ENCODE data around the gene MUC12. TPM values are rescaled to one million over a fixed set of nuclear protein-coding genes. Genes with fewer than 3 reads are reported as not detected.
"Not testable (repeated sequence)": the region's sequence is repeated elsewhere in the genome, so short reads cannot be mapped to it uniquely, and the experiment has no call there.

The MUC12 gene
- total RNA-seq, 1 experiment from 2014 or later, result 6.8 TPM

- intact Hi-C loops (cut with micrococcal nuclease; ENCODE audit: unreplicated experiment), result no loop called here
- ChIA-PET CTCF (interaction anchor here (0.6 kb wide), 1 partner anchor 1001 kb away, joined by 4 read pairs; no protein-coding TSS in a partner anchor), POLR2A (no interaction called here)
- H3K9me3 ChIP-seq (ENCODE audit: control insufficient read depth, insufficient read depth, low read depth, low read length), result no peaks in the 10 kb centered on the region
- H3K4me1 ChIP-seq (ENCODE audit: control insufficient read depth, insufficient read depth, low read length), result no peaks in the 10 kb centered on the region; the same call in 1 of the 2 replicates
- no peak overlapping the region for H3K27ac ChIP-seq (ENCODE audit: low read length)
- BruUV-seq (replicated peaks), result no TSS peak
- TF ChIP-seq SIN3A (IDR thresholded peaks at IDR 0.05; ENCODE audit: borderline replicate concordance, insufficient read depth, low read depth, low read length) (no peak), POLR2AphosphoS5 (IDR thresholded peaks at IDR 0.05; ENCODE audit: low read depth, low read length) (no peak), CTCF (IDR thresholded peaks at IDR 0.05) (no peak), TCF7L2 (IDR thresholded peaks at IDR 0.05; ENCODE audit: low read depth, low read length) (no peak)
- TF ChIP-seq, protein P1, sequence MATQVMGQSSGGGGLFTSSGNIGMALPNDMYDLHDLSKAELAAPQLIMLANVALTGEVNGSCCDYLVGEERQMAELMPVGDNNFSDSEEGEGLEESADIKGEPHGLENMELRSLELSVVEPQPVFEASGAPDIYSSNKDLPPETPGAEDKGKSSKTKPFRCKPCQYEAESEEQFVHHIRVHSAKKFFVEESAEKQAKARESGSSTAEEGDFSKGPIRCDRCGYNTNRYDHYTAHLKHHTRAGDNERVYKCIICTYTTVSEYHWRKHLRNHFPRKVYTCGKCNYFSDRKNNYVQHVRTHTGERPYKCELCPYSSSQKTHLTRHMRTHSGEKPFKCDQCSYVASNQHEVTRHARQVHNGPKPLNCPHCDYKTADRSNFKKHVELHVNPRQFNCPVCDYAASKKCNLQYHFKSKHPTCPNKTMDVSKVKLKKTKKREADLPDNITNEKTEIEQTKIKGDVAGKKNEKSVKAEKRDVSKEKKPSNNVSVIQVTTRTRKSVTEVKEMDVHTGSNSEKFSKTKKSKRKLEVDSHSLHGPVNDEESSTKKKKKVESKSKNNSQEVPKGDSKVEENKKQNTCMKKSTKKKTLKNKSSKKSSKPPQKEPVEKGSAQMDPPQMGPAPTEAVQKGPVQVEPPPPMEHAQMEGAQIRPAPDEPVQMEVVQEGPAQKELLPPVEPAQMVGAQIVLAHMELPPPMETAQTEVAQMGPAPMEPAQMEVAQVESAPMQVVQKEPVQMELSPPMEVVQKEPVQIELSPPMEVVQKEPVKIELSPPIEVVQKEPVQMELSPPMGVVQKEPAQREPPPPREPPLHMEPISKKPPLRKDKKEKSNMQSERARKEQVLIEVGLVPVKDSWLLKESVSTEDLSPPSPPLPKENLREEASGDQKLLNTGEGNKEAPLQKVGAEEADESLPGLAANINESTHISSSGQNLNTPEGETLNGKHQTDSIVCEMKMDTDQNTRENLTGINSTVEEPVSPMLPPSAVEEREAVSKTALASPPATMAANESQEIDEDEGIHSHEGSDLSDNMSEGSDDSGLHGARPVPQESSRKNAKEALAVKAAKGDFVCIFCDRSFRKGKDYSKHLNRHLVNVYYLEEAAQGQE (IDR thresholded peaks at IDR 0.05; ENCODE audit: insufficient read depth in 1 of 2, low read depth in 2 of 2, low read length in 1 of 2), result no peak
- ATAC-seq (no peak), DNase-seq (ENCODE audit: low read depth, low spot score) (no peak)
- H3K36me3 ChIP-seq (ENCODE audit: control insufficient read depth, insufficient read depth, low read length), result no peaks in the 10 kb centered on the region
- H3K4me3 ChIP-seq (ENCODE audit: low read depth in 2 of 2, low read length in 2 of 2), result no peak overlapping the region
- in situ Hi-C loops (cut with HindIII; ENCODE audit: low pct_unique_long_range_greater_than_20kb, low sequenced_read_pairs), result no loop called here
- no peaks in the 10 kb centered on the region for H3K27me3 ChIP-seq (ENCODE audit: control insufficient read depth, insufficient read depth, low read length)
Measured at GRCh38 chr7:100921039-100921438, 48.3 kb upstream of the MUC12 start.

DNA sequence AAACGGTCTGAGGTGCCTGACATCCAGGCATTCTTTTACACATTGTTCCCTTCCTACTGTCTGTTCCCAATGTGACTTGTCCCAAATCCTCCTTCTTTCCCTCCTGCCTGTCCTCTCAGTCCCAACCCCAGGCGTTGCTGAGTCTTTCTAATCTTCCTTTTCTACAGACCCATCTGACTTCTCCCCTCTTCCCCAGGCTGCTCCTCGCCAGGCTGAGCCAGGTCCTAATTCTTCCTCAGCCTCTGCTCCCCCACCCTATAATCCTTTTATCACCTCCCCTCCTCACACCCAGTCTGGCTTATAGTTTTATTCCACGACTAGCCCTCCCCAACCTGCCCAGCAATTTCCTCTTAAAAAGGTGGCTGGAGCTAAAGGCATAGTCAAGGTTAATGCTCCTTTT, 45.7 kb upstream of the MUC12 start:
- H3K36me3 ChIP-seq (ENCODE audit: control insufficient read depth, insufficient read depth, low read length); CTCF ChIA-PET; H3K27ac ChIP-seq (ENCODE audit: low read length); H3K4me3 ChIP-seq (ENCODE audit: low read depth in 2 of 2, low read length in 2 of 2); H3K4me1 ChIP-seq (ENCODE audit: control insufficient read depth, insufficient read depth, low read length); H3K27me3 ChIP-seq (ENCODE audit: control insufficient read depth, insufficient read depth, low read length); DNase-seq (ENCODE audit: low read depth, low spot score); ATAC-seq; intact Hi-C loops (cut with micrococcal nuclease; ENCODE audit: unreplicated experiment); in situ Hi-C loops (cut with HindIII; ENCODE audit: low pct_unique_long_range_greater_than_20kb, low sequenced_read_pairs); POLR2A ChIA-PET; H3K9me3 ChIP-seq (ENCODE audit: control insufficient read depth, insufficient read depth, low read depth, low read length); BruUV-seq (replicated peaks): not testable (repeated sequence)

DNA sequence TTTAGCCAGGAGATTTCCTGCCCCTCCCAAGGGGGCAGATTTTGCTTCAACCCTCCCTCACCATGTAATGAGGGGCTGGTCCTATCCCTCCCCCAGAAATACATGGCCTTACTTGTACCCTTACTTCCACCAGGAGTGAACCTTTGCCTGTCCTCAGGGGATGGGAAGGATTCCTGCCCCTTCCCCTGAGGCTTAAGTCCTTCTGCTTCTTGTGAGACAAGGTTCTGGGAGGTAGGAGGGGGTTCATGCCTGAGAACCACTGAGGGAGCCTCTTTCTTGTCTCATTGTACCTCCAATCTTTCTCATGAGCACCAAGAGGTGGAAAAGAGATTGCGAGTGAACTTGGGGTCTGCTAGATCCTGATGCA, 39.6 kb upstream of the MUC12 start:
- ATAC-seq (no peak), DNase-seq (ENCODE audit: low read depth, low spot score) (no peak)
- in situ Hi-C loops (cut with HindIII; ENCODE audit: low pct_unique_long_range_greater_than_20kb, low sequenced_read_pairs) (no loop called here), intact Hi-C loops (cut with micrococcal nuclease; ENCODE audit: unreplicated experiment) (no loop called here)
- ChIA-PET CTCF (no interaction called here), POLR2A (interaction anchor here (0.7 kb wide), 1 partner anchor 287 kb away, joined by 3 read pairs; the partner anchor contains the start of gene PLOD3)
- no peaks in the 10 kb centered on the region for H3K9me3 ChIP-seq (ENCODE audit: control insufficient read depth, insufficient read depth, low read depth, low read length)
- BruUV-seq (replicated peaks), result no TSS peak
- TF ChIP-seq CTCF (IDR thresholded peaks at IDR 0.05) (no peak), TCF7L2 (IDR thresholded peaks at IDR 0.05; ENCODE audit: low read depth, low read length) (no peak), POLR2AphosphoS5 (IDR thresholded peaks at IDR 0.05; ENCODE audit: low read depth, low read length) (no peak), SIN3A (IDR thresholded peaks at IDR 0.05; ENCODE audit: borderline replicate concordance, insufficient read depth, low read depth, low read length) (no peak)
- TF ChIP-seq, protein P1 (IDR thresholded peaks at IDR 0.05; ENCODE audit: insufficient read depth in 1 of 2, low read depth in 2 of 2, low read length in 1 of 2), result no peak
- H3K27ac ChIP-seq (ENCODE audit: low read length), result no peak overlapping the region; the same call in 1 of the 2 replicates
- no peaks in the 10 kb centered on the region for H3K4me1 ChIP-seq (ENCODE audit: control insufficient read depth, insufficient read depth, low read length)
- no peaks in the 10 kb centered on the region for H3K27me3 ChIP-seq (ENCODE audit: control insufficient read depth, insufficient read depth, low read length)
- no peaks in the 10 kb centered on the region for H3K36me3 ChIP-seq (ENCODE audit: control insufficient read depth, insufficient read depth, low read length)
- H3K4me3 ChIP-seq (ENCODE audit: low read depth in 2 of 2, low read length in 2 of 2), result no peak overlapping the region
